Effector memory CD4-positive, alpha-beta T cell (primary cell): ENCODE measurements around the gene TMEM196.

ENCODE experiments used
- DNase-seq, 3 donors: peaks; one replicate each; pipeline ENCODE4 v3.0.0-alpha.2; 2020
- H3K27ac ChIP-seq: 2 replicates; pipeline ENCODE4 v1.7.0; 2013; ENCODE audit warnings: mild to moderate bottlenecking, low read length, moderate library complexity; ENCODE audit not compliant: insufficient read depth, poor library complexity, severe bottlenecking
- H3K27me3 ChIP-seq: replicated peaks from 2 replicates; pipeline ENCODE4 v1.7.0; 2013; ENCODE audit warnings: mild to moderate bottlenecking, low read length; ENCODE audit not compliant: insufficient read depth, control insufficient read depth, poor library complexity, severe bottlenecking
- H3K36me3 ChIP-seq: 2 replicates; pipeline ENCODE4 v1.7.0; 2013; ENCODE audit warnings: mild to moderate bottlenecking, low read length, moderate library complexity; ENCODE audit not compliant: control insufficient read depth, insufficient read depth
- H3K4me1 ChIP-seq: 2 replicates; pipeline ENCODE4 v1.7.0; 2013; ENCODE audit warnings: low read length, mild to moderate bottlenecking; ENCODE audit not compliant: control insufficient read depth, insufficient read depth, poor library complexity, severe bottlenecking
- H3K4me3 ChIP-seq: 2 replicates; pipeline ENCODE4 v1.7.0; 2013; ENCODE audit warnings: low read length, low read depth, mild to moderate bottlenecking; ENCODE audit not compliant: insufficient read depth, poor library complexity, severe bottlenecking
- H3K9me3 ChIP-seq: 2 replicates; pipeline ENCODE4 v1.7.0; 2013; ENCODE audit warnings: mild to moderate bottlenecking, low read length, moderate library complexity; ENCODE audit not compliant: control insufficient read depth
- total RNA-seq, 3 donors: gene quantifications; one replicate each; lab custom pipeline; 2026; lab: John Stamatoyannopoulos, UW

TMEM196 gene
- total RNA-seq: 0 reads per million in 3 donors

DNA sequence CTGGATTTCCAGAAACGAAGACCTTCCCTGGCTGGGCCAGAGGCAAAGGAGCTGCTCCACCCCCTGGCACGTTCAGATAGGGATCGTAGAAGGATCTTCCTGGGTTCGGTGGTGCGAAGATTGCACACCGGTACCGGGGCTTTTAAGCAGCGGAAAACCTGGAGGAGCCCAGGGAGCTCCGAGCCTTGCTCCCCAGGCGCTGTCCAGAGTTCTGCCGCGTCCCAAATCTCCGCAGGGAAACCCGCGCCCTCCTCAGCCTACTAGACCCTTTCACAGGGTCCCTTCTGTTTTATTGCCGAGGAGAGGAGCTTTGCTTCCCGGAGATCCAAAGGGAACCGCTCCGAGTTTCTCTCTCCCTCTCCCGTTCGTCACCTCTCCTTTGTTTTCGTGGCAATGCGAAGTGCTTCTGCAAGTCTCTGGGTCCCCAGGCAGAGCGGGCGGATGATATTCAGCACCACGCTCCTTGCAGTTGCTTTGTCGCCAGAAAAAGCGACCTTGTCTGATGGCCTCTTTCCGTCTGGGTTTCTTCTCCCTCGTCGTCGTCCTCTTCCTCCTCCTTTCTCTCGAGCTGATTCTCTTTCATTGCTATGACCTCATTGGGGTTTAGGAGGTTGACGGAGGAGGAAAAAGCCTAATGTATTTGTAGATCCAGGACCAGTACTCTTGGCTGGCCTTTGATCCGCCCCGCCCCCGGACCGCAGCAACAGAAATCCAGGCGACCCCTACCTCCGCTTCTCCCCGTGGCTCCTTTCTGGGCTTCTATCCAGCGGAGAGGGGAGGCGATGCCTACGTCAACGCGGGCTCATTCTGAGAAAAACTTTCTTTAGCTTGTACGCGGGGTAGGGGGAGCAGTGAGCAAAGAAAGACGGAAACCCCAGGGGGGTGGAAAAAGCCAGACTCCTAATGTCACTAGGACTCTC, at the start of gene TMEM196:
Gene TMEM196 (minus strand): TSS at position 777 of the 920 bp plus-strand sequence. CDS start 921 bp downstream, outside the sequence.
- no peak for DNase-seq
- Histone ChIP-seq H3K4me3 (no peak within 1 kb of the TSS), H3K27me3 (peaks cover 18% of the 10 kb centered on the region), H3K36me3 (no peaks in the 10 kb centered on the region), H3K27ac (no peak within 1 kb of the TSS), H3K9me3 (no peaks in the 10 kb centered on the region), H3K4me1 (no peaks in the 10 kb centered on the region)

DNA sequence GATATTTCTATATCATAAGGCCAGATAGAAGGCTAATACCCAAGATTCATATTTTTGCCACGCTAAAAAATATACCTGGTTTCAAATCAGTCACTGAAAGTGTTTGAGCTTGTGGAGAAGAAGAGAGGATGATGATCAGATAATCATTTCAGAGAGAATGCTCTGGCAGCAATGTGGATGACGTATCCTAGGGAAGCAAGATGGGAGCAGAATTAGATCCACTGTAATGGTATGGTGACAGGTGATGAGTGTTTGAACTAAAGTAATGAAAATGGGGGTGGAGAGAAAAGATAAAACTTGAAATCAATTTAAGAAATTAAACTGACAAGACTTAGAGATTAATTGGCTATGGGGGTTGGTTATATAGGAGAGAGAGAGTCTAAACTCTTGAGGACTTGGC, 42.7 kb upstream of the TMEM196 start:
- H3K27me3 ChIP-seq: no peaks in the 10 kb centered on the region
- no peak for DNase-seq
- H3K27ac ChIP-seq: no peak overlapping the region
- no peaks in the 10 kb centered on the region for H3K36me3 ChIP-seq
- H3K9me3 ChIP-seq: no peaks in the 10 kb centered on the region
- no peaks in the 10 kb centered on the region for H3K4me1 ChIP-seq
- no peak overlapping the region for H3K4me3 ChIP-seq

DNA sequence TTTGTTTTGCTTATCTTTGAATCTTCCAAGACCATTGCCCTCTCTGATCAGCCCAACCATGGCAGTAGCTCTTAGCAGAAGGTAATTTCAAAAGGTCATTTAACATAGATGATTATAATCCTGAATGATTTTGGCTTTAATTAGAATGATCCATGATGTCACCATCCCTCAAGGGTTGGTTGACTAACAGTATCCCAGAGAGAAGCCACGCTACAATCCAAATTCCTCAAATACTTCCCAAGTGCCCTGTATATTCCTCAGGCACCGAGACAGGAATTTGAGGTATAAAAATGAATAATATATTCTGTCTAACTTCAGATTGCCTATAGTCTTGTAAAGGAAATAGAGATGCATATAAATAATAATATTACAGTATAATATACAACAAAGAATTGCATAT, 42.1 kb upstream of the TMEM196 start:
- no peak overlapping the region for H3K27ac ChIP-seq
- no peak for DNase-seq

DNA sequence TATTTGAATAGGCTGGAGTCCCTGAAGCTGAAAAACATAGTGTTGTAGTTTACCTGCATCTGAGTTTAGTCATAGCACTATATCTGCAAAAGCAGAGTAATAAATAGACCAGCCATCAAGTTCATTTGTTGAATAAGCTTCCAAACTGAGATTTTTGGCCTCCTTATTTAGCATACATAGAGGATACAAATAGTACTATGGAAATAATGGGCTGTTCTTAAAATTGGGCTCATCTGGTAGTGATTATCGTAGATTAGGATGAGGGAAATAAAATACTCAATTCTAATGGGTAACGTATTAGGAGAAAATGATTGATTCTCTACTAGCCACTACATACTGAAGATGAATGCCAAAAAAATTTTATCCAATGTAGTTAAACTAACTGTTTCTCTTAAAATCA, 41.4 kb upstream of the TMEM196 start:
- H3K27ac ChIP-seq: no peak overlapping the region
- no peaks in the 10 kb centered on the region for H3K36me3 ChIP-seq
- DNase-seq: no peak
- H3K27me3 ChIP-seq: no peaks in the 10 kb centered on the region
- H3K9me3 ChIP-seq: no peaks in the 10 kb centered on the region
- H3K4me1 ChIP-seq: no peaks in the 10 kb centered on the region
- no peak overlapping the region for H3K4me3 ChIP-seq

More for the DNA sequence above, 42.1 kb upstream of the TMEM196 start:
- Histone ChIP-seq H3K27me3 (no peaks in the 10 kb centered on the region), H3K9me3 (no peaks in the 10 kb centered on the region), H3K4me3 (no peak overlapping the region), H3K4me1 (no peaks in the 10 kb centered on the region), H3K36me3 (no peaks in the 10 kb centered on the region)

DNA sequence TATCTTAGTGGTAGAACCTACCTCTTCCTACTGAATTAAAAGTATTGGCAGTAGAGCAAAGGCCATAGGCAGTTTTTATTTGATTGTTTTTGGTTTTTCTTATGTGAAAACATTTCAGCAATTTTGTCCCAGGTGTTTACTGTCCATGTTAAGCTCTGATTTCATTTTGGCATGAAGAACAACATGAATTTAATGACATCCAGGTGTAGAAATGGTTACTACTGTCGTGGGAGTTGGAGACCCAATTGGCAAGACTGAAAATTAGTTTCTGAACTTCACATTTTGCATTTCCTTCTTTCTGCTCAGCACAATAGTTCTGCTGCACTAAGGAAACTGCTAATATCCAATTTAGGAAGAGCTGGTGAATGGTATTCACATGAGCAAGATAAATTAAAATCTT, 38.0 kb upstream of the TMEM196 start:
- no peaks in the 10 kb centered on the region for H3K4me1 ChIP-seq
- no peaks in the 10 kb centered on the region for H3K36me3 ChIP-seq
- no peak for DNase-seq
- H3K9me3 ChIP-seq: no peaks in the 10 kb centered on the region
- H3K27ac ChIP-seq: no peak overlapping the region
- no peaks in the 10 kb centered on the region for H3K27me3 ChIP-seq
- no peak overlapping the region for H3K4me3 ChIP-seq

DNA sequence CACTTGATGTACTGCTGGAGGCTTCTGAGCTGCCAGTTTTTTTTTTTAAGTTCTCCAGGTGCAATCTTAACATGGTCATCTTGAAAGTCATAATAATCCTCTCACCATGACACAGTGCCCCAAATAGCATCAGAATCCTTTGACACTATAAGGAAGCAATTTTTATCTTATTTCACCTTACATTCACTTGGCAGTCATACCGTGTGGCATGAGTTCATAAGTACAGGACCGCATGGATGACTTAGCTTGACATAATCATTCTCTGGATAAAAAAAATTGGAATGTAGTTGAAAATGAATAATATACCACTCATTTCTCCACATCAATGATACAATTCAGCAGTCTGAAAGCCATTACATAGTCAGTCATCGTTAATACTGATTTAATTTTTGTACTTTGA, 25.6 kb upstream of the TMEM196 start:
- no peak overlapping the region for H3K27ac ChIP-seq
- H3K27me3 ChIP-seq: no peaks in the 10 kb centered on the region
- no peaks in the 10 kb centered on the region for H3K9me3 ChIP-seq
- no peak for DNase-seq
- H3K36me3 ChIP-seq: no peaks in the 10 kb centered on the region
- no peak overlapping the region for H3K4me3 ChIP-seq
- no peaks in the 10 kb centered on the region for H3K4me1 ChIP-seq

DNA sequence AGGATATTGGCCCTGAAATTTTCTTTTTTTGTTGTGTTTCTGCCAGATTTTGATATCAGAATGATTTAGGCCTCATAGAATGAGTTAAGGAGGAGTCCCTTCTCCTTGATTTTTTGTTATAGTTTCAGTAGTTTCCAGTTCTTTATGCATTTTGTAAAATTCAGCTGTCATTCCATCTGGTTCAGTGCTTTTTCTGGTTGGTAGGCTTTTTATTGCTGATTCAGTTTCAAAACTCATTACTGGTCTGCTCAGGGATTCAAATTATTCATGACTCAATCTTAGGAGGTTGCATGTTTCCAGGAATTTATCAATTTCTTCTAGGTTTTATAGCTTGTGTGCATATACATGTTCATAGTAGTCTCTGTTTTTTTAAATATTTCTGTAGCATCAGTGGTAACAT, 10.1 kb upstream of the TMEM196 start:
- DNase-seq: no peak
- Histone ChIP-seq H3K36me3 (no peaks in the 10 kb centered on the region), H3K4me3 (no peak overlapping the region), H3K27ac (no peak overlapping the region), H3K4me1 (no peaks in the 10 kb centered on the region), H3K9me3 (no peaks in the 10 kb centered on the region), H3K27me3 (no peaks in the 10 kb centered on the region)

DNA sequence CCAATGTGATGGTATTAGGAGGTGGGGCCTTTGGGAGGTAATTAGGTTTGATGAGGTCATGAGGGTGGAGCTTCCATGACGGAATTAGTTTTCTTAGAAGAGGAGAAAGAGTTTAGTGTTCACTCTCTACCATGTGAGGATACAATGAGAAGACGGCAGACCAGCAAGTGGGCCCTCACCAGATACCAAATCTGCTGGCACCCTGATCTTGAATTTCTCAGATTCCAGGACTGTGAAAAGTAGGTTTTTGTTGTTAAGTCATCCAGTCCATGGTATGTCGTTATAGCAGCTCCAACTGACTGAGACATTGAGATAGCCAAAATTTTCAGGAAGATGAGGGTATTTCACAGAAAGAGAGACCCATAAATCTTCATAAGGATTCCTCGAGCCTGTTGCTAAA, 3.6 kb upstream of the TMEM196 start:
- Histone ChIP-seq H3K9me3 (no peaks in the 10 kb centered on the region), H3K36me3 (no peaks in the 10 kb centered on the region), H3K4me3 (no peak overlapping the region), H3K27ac (no peak overlapping the region), H3K4me1 (no peaks in the 10 kb centered on the region), H3K27me3 (peaks cover 18% of the 10 kb centered on the region)
- DNase-seq: no peak

DNA sequence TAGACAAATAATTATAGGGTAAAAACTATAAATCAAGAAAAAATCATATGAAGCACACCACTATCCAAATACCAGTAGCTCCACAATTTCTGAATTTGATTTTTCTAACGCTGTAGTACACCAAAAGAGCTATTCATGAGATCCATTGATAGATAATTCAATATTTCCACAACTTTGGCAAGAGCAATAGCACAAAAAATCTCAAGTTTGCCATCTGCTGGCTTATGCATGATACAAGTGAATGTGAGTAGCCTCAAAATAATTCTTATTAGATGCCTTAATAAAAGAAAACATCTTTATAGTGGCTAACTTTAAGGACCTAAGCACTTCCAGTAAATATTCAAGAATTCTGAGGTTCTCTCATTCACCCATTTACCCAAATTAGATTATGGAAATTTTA, 2.2 kb upstream of the TMEM196 start:
- Histone ChIP-seq H3K27me3 (peaks cover 18% of the 10 kb centered on the region), H3K4me3 (no peak overlapping the region), H3K36me3 (no peaks in the 10 kb centered on the region), H3K9me3 (no peaks in the 10 kb centered on the region), H3K4me1 (no peaks in the 10 kb centered on the region), H3K27ac (no peak overlapping the region)
- no peak for DNase-seq

DNA sequence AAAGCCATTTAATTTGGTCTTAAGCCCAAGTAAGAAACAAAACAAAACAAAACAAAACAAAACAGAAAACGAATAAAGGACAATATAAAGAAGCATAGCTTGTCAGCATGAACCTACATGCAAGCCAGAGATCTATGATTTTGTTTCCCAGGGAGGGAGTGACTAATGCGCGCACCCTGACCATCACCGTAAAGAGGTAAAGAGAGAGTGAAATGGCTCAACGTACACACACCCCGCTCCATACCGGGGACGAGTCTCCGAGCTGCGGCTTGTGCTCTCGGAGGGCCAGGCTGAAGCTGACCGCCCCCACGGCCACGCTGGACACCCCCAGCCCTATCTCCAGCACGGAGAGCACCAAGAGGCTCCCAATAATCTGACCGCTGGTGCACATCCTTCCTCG, 1.1 kb downstream of the TMEM196 start:
- H3K36me3 ChIP-seq: no peaks in the 10 kb centered on the region
- H3K4me3 ChIP-seq: no peak overlapping the region
- no peaks in the 10 kb centered on the region for H3K9me3 ChIP-seq
- no peak overlapping the region for H3K27ac ChIP-seq
- H3K4me1 ChIP-seq: no peaks in the 10 kb centered on the region
- H3K27me3 ChIP-seq: peaks cover 18% of the 10 kb centered on the region
- DNase-seq: no peak
